Prostate gland (tissue), 2 donors: ENCODE data around the gene C1QL1. TPM values are rescaled to one million over a fixed set of nuclear protein-coding genes. Genes with fewer than 3 reads are reported as not detected.

ENCODE experiments used
- DNase-seq: peaks from one replicate; pipeline ENCODE4 v3.0.0-alpha.2; 2019; ENCODE audit warnings: low spot score
- H3K27ac ChIP-seq, 2 donors: fragments of 200-600 bp; sonication (generic); 2 replicates each; pipeline ENCODE4 v1.5.1; 2017 to 2019
- H3K27me3 ChIP-seq: fragments of 200-600 bp; sonication (generic); replicated peaks from 2 replicates; pipeline ENCODE4 v1.5.1; 2019; ENCODE audit not compliant: insufficient read depth
- H3K36me3 ChIP-seq, 2 donors: fragments of 200-600 bp; sonication (generic); 1 replicate in 1 of 2; 2 replicates in 1 of 2; pipeline versions ENCODE4 v1.5.1 to v1.8.1; 2017 to 2019
- H3K4me1 ChIP-seq: fragments of 200-600 bp; sonication (generic); replicated peaks from 2 replicates; pipeline ENCODE4 v1.5.1; 2019
- H3K4me3 ChIP-seq, 2 donors: fragments of 200-600 bp; sonication (generic); 2 replicates each; pipeline ENCODE4 v1.5.1; 2017 to 2019
- H3K9me3 ChIP-seq: fragments of 200-600 bp; sonication (generic); 2 replicates; pipeline ENCODE4 v1.5.1; 2017
- POLR2A ChIP-seq: fragments of 450-650 bp; IDR thresholded peaks from one replicate; pipeline ENCODE4 v1.6.1; 2016; ENCODE audit warnings: antibody characterized with exemption, mild to moderate bottlenecking
- POLR2AphosphoS5 ChIP-seq: sonication (generic); formaldehyde crosslinking; IDR thresholded peaks from one replicate; pipeline ENCODE4 v1.6.1; 2017; ENCODE audit warnings: antibody characterized with exemption
- WGBS: methylation state at CpG from one replicate; pipeline ENCODE4 v1.1.5; 2018; 5-methylcytosine and 5-hydroxymethylcytosine counted together
- intact Hi-C: fragments of 100-400 bp; cut with DNase I; formaldehyde crosslinking; loops from one replicate; pipeline ENCODE4 v1.14.2; 2022
- total RNA-seq, 2 donors: library from RNA; depleted of rRNA; stranded (reverse); fragments of >200 nt; gene quantifications; one replicate each; pipeline ENCODE4 v1.1.0, GENCODE V29; 2016
- TF ChIP-seq, protein P1 (sequence below), 4 experiments: fragments of 200-600 bp in 2 of 4; fragments of 450-650 bp in 2 of 4; sonication (generic) in 2 of 4; IDR thresholded peaks; 1 replicate in 3 of 4; 2 replicates in 1 of 4; pipeline ENCODE4 v1.5.1; 2016 to 2019; ENCODE audit warnings: antibody characterized with exemption in 4 of 4, mild to moderate bottlenecking in 2 of 4, moderate library complexity in 2 of 4

Gene C1QL1
- total RNA-seq, 2 donors from 2014 or later: 0.87 to 1.1 TPM

GRCh38 chr17:44990994-44991393 is 22.9 kb upstream of the C1QL1 start:
- intact Hi-C loops: no loop called here
- H3K27ac ChIP-seq: no peak overlapping the region
- H3K9me3 ChIP-seq: no peaks in the 10 kb centered on the region
- WGBS: 77% methylated on average over 10 of the region's 10 CpGs
- TF ChIP-seq, protein P1, sequence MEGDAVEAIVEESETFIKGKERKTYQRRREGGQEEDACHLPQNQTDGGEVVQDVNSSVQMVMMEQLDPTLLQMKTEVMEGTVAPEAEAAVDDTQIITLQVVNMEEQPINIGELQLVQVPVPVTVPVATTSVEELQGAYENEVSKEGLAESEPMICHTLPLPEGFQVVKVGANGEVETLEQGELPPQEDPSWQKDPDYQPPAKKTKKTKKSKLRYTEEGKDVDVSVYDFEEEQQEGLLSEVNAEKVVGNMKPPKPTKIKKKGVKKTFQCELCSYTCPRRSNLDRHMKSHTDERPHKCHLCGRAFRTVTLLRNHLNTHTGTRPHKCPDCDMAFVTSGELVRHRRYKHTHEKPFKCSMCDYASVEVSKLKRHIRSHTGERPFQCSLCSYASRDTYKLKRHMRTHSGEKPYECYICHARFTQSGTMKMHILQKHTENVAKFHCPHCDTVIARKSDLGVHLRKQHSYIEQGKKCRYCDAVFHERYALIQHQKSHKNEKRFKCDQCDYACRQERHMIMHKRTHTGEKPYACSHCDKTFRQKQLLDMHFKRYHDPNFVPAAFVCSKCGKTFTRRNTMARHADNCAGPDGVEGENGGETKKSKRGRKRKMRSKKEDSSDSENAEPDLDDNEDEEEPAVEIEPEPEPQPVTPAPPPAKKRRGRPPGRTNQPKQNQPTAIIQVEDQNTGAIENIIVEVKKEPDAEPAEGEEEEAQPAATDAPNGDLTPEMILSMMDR (IDR thresholded peaks at IDR 0.05): no peak
- TF ChIP-seq POLR2AphosphoS5: no peak
- no peak for TF ChIP-seq POLR2A
- no peak for DNase-seq
- no peak overlapping the region for H3K4me3 ChIP-seq
- H3K27me3 ChIP-seq: no peaks in the 10 kb centered on the region
- H3K36me3 ChIP-seq: no peaks in the 10 kb centered on the region
- no peaks in the 10 kb centered on the region for H3K4me1 ChIP-seq

DNA sequence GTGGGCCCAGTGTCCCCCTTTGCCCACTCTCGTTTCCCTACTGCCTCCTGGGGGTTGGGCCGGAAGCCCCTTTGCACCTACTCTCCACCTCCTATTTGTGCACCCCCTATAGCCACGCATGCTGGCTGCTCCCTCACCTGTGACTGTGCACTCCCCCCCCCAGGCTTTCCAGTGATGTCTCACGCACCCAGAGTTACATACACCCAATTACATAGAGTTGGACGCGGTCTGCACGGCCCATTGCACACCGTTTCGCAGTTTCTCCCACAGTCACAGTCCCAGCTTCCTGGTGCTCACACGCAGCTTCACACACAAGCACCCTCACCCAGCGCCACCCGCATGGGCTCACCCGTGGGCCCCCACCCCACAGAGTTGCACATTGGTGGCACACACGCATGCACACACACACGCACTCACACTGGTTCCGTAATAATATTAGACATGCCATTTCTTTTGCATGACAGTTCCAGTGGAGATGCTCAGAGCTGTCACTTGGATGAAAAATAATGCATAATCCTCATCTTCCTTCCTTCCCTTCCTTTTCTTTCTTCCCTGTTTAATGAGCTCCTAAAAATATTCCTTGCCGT is 21.5 kb upstream of the C1QL1 start:
- TF ChIP-seq POLR2AphosphoS5: no peak
- TF ChIP-seq POLR2A: no peak
- TF ChIP-seq, protein P1 (IDR thresholded peaks at IDR 0.05): no peak
- no peak for DNase-seq
- no peak overlapping the region for H3K4me3 ChIP-seq
- H3K36me3 ChIP-seq: no peaks in the 10 kb centered on the region
- 86% methylated on average over 17 of the region's 17 CpGs for WGBS
- no peaks in the 10 kb centered on the region for H3K9me3 ChIP-seq
- H3K27ac ChIP-seq: no peak overlapping the region
- H3K27me3 ChIP-seq: no peaks in the 10 kb centered on the region
- H3K4me1 ChIP-seq: no peaks in the 10 kb centered on the region
- intact Hi-C loops: no loop called here

DNA sequence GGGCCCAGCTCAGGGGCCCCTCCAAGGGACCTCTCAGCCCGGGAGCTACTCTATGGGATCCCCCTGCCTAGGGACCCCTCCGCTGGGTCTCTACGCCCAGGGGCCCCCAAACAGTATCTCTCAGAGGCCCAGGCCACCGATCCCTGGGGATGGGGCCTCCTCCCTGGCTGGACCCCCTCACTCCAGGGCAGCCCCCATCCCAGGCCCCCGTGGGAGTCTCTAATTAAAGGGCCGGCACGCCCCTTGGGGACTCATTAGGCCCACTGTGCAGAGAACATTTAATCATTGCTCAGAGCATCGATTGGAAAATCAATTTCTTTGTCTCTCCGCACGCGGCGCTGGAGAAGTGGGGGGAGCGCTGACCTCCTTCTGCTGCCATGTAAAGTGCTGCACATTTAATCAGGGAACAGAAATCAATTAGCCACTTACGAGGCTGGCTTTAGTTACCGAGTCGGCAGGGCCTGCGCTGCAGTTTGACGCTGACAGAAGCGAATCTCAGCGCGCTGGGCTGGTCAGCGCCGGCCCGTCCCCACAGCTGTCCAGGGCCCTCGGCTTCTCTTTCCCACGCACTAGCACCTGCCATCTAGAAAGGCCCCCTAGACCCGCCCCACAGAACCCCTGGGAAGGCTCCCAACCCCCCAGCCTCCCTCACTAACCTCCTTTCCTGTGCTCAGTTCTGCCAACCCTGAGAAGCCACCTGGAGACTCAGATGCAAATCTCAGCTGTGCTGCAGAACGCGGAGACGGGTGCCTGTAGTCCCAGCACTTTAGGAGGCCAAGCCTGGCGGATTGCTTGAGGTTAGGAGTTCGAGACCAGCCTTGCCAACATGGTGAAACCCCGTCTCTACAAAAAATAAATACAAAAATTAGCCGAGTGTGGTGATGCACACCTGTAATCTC is 20.2 kb upstream of the C1QL1 start:
- WGBS: 76% methylated on average over 34 of the region's 34 CpGs
- no peaks in the 10 kb centered on the region for H3K27me3 ChIP-seq
- no peaks in the 10 kb centered on the region for H3K9me3 ChIP-seq
- H3K4me3 ChIP-seq: no peak overlapping the region
- no peak overlapping the region for H3K27ac ChIP-seq
- H3K36me3 ChIP-seq: no peaks in the 10 kb centered on the region
- no peaks in the 10 kb centered on the region for H3K4me1 ChIP-seq
- TF ChIP-seq, protein P1 (IDR thresholded peaks at IDR 0.05): no peak
- no peak for TF ChIP-seq POLR2A
- TF ChIP-seq POLR2AphosphoS5: no peak
- intact Hi-C loops: no loop called here
- DNase-seq: no peak

DNA sequence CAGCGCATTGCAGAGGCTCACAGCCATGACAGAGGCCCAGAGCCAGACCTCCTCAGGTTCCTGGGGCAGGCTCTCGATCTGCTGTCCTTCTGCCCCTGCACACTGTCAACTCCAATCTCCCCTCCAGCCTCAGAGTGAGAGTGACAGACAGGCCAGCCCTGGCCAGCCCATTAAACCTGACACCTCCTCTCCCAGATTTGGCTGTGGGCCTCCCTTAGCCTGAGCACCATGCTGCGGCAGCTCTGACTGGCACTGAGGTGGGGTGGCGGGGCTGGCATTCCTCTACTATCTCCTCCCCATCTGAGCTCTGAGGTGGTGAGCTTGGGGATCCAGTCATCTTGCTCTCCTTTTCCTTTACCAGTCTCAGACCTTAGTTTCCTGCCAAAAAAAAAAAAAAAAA is 15.5 kb upstream of the C1QL1 start:
- H3K4me1 ChIP-seq: no peaks in the 10 kb centered on the region
- DNase-seq: no peak
- TF ChIP-seq, protein P1 (IDR thresholded peaks at IDR 0.05): no peak
- TF ChIP-seq POLR2A: no peak
- TF ChIP-seq POLR2AphosphoS5: no peak
- no peak overlapping the region for H3K4me3 ChIP-seq
- WGBS: 39% methylated on average over 4 of the region's 4 CpGs
- no peak overlapping the region for H3K27ac ChIP-seq
- H3K27me3 ChIP-seq: no peaks in the 10 kb centered on the region
- H3K36me3 ChIP-seq: no peaks in the 10 kb centered on the region
- H3K9me3 ChIP-seq: no peaks in the 10 kb centered on the region
- intact Hi-C loops: no loop called here
